HepG2 (cell line): ENCODE measurements around the gene MYO3B. TPM values are rescaled to one million over a fixed set of nuclear protein-coding genes. Genes with fewer than 3 reads are reported as not detected.
A peak's percentile ranks its signal among the peaks of the same experiment; 100 is the strongest.

Experiments used
- PAF1 ChIP-seq: IDR thresholded peaks from 2 replicates; pipeline ENCODE4 v1.6.1; 2016; ENCODE audit warnings: missing genetic modification reagents, missing compliant biosample characterization
- SAP130 ChIP-seq: IDR thresholded peaks from 2 replicates; pipeline ENCODE4 v1.6.1; 2016; ENCODE audit warnings: low read depth
- ZNF431 ChIP-seq: sonication (generic); formaldehyde crosslinking; IDR thresholded peaks from 2 replicates; pipeline ENCODE4 v1.9.0; 2022; ENCODE audit warnings: missing genetic modification reagents, low read depth, mild to moderate bottlenecking, borderline replicate concordance
- ZNF552 ChIP-seq: sonication (generic); formaldehyde crosslinking; IDR thresholded peaks from 2 replicates; pipeline ENCODE4 v1.9.0; 2022; ENCODE audit warnings: missing genetic modification reagents, mild to moderate bottlenecking, borderline replicate concordance
- ZNF607 ChIP-seq: sonication (generic); formaldehyde crosslinking; IDR thresholded peaks from 2 replicates; pipeline ENCODE4 v1.5.1; 2020; ENCODE audit warnings: missing genetic modification reagents, mild to moderate bottlenecking, borderline replicate concordance
- polyA plus RNA-seq, 8 experiments: library from polyadenylated mRNA; depleted of rRNA in 3 of 8; stranded (reverse) in 7 of 8; unstranded in 1 of 8; fragments of >200 nt; fragmentation: Illumina TruSeq in 4 of 8; extraction: Trizol in 4 of 8; gene quantifications; 2 replicates each; pipeline versions ENCODE4 v1.2.1 to v1.2.3, GENCODE V29; 2011 to 2016; ENCODE audit warnings: low read depth in 4 of 8, missing spikeins in 1 of 8, mixed read lengths in 1 of 8; ENCODE audit not compliant: insufficient read depth in 1 of 8
- total RNA-seq, 5 experiments: library from RNA; depleted of rRNA; stranded (reverse); fragments of >200 nt; fragmentation: Illumina TruSeq; extraction: Trizol; gene quantifications; 2 replicates each; pipeline ENCODE4 v1.2.3, GENCODE V29; 2016; ENCODE audit warnings: low read depth in 1 of 5
- TF ChIP-seq, protein P1 (sequence below): sonication (generic); formaldehyde crosslinking; IDR thresholded peaks from 2 replicates; pipeline ENCODE4 v1.9.0; 2021; ENCODE audit warnings: mild to moderate bottlenecking, missing genetic modification reagents
- TF ChIP-seq, protein P2 (sequence below): IDR thresholded peaks from 2 replicates; pipeline ENCODE4 v1.6.1; 2016
- TF ChIP-seq, protein P3 (sequence below): sonication (generic); formaldehyde crosslinking; conservative IDR thresholded peaks from 2 replicates; pipeline ENCODE4 v1.8.0; 2022; ENCODE audit warnings: missing genetic modification reagents
- TF ChIP-seq, protein P4 (sequence below): sonication (generic); formaldehyde crosslinking; IDR thresholded peaks from 2 replicates; pipeline ENCODE4 v1.4.0; 2020; ENCODE audit warnings: missing genetic modification reagents, borderline replicate concordance
- TF ChIP-seq, protein P5 (sequence below): IDR thresholded peaks from 2 replicates; pipeline ENCODE4 v1.6.1; 2016; ENCODE audit warnings: missing genetic modification reagents, missing compliant biosample characterization
- TF ChIP-seq, protein P6 (sequence below): sonication (generic); formaldehyde crosslinking; IDR thresholded peaks from 2 replicates; pipeline ENCODE4 v1.9.0; 2021; ENCODE audit warnings: missing genetic modification reagents, mild to moderate bottlenecking, borderline replicate concordance
- TF ChIP-seq, protein P7 (sequence below): sonication (generic); formaldehyde crosslinking; IDR thresholded peaks from 2 replicates; pipeline ENCODE4 v1.5.1; 2020; ENCODE audit warnings: missing genetic modification reagents, mild to moderate bottlenecking, borderline replicate concordance

MYO3B gene
- total and polyA plus RNA-seq, 2 of the 13 experiments (the other 11 are each of a cell fraction or from before 2014, with no cell fraction given), result 0.01 TPM; not detected in 1

DNA sequence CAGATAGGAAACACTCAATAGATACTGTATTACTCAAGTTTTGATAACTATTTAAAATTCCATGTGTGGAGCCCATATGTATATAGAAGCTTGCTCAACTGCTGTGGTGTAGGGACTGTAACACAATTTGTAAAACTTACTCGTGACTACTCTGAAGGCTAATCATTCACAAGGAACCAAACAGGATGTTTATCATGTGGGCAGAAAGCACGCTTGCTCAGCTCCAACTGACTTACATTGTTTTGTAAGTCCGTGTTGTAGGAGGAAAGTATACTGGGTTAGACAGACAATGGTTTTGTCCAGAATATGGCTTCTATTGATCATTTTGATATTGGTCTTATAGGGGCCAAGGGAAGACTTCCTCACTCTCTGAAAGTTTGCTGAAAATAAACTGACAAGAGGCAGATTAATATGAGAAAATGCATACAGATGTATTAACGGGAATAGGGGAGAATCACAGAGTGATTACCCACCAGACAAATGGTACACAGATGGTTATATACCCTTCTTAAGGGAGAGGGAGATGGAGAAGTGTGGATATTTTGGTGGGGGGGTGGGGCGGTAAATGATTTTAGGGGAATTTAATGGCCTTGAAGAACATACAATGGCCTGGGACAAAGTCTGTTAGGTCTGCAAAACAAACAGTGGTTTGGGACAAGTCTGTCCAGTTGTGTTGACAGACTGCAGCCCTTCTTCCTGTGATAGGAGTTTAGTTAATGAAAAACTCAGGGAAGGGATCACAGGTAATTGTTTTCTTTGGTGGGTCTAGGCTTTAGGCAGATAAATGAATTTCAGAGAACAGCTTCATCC is 277.9 kb downstream of the MYO3B start (continued):
- TF ChIP-seq, protein P1, sequence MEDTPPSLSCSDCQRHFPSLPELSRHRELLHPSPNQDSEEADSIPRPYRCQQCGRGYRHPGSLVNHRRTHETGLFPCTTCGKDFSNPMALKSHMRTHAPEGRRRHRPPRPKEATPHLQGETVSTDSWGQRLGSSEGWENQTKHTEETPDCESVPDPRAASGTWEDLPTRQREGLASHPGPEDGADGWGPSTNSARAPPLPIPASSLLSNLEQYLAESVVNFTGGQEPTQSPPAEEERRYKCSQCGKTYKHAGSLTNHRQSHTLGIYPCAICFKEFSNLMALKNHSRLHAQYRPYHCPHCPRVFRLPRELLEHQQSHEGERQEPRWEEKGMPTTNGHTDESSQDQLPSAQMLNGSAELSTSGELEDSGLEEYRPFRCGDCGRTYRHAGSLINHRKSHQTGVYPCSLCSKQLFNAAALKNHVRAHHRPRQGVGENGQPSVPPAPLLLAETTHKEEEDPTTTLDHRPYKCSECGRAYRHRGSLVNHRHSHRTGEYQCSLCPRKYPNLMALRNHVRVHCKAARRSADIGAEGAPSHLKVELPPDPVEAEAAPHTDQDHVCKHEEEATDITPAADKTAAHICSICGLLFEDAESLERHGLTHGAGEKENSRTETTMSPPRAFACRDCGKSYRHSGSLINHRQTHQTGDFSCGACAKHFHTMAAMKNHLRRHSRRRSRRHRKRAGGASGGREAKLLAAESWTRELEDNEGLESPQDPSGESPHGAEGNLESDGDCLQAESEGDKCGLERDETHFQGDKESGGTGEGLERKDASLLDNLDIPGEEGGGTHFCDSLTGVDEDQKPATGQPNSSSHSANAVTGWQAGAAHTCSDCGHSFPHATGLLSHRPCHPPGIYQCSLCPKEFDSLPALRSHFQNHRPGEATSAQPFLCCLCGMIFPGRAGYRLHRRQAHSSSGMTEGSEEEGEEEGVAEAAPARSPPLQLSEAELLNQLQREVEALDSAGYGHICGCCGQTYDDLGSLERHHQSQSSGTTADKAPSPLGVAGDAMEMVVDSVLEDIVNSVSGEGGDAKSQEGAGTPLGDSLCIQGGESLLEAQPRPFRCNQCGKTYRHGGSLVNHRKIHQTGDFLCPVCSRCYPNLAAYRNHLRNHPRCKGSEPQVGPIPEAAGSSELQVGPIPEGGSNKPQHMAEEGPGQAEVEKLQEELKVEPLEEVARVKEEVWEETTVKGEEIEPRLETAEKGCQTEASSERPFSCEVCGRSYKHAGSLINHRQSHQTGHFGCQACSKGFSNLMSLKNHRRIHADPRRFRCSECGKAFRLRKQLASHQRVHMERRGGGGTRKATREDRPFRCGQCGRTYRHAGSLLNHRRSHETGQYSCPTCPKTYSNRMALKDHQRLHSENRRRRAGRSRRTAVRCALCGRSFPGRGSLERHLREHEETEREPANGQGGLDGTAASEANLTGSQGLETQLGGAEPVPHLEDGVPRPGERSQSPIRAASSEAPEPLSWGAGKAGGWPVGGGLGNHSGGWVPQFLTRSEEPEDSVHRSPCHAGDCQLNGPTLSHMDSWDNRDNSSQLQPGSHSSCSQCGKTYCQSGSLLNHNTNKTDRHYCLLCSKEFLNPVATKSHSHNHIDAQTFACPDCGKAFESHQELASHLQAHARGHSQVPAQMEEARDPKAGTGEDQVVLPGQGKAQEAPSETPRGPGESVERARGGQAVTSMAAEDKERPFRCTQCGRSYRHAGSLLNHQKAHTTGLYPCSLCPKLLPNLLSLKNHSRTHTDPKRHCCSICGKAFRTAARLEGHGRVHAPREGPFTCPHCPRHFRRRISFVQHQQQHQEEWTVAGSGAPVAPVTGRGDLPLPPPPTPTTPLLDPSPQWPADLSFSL (CRISPR knock-in tag), result 0 out of 2 replicates have a peak, but pooled peaks have one; percentile 24
- TF ChIP-seq, protein P2, sequence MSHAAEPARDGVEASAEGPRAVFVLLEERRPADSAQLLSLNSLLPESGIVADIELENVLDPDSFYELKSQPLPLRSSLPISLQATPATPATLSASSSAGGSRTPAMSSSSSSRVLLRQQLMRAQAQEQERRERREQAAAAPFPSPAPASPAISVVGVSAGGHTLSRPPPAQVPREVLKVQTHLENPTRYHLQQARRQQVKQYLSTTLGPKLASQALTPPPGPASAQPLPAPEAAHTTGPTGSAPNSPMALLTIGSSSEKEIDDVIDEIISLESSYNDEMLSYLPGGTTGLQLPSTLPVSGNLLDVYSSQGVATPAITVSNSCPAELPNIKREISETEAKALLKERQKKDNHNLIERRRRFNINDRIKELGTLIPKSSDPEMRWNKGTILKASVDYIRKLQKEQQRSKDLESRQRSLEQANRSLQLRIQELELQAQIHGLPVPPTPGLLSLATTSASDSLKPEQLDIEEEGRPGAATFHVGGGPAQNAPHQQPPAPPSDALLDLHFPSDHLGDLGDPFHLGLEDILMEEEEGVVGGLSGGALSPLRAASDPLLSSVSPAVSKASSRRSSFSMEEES, result peak; percentile 100
- TF ChIP-seq, protein P3, sequence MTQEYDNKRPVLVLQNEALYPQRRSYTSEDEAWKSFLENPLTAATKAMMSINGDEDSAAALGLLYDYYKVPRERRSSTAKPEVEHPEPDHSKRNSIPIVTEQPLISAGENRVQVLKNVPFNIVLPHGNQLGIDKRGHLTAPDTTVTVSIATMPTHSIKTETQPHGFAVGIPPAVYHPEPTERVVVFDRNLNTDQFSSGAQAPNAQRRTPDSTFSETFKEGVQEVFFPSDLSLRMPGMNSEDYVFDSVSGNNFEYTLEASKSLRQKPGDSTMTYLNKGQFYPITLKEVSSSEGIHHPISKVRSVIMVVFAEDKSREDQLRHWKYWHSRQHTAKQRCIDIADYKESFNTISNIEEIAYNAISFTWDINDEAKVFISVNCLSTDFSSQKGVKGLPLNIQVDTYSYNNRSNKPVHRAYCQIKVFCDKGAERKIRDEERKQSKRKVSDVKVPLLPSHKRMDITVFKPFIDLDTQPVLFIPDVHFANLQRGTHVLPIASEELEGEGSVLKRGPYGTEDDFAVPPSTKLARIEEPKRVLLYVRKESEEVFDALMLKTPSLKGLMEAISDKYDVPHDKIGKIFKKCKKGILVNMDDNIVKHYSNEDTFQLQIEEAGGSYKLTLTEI, result no peak
- TF ChIP-seq ZNF431 (CRISPR knock-in tag) (peak; percentile 28; the same call in 1 of the 2 replicates), ZNF607 (CRISPR knock-in tag) (peak; percentile 75; the same call in 1 of the 2 replicates), PAF1 (CRISPR knock-in tag) (no peak), ZNF552 (CRISPR knock-in tag) (no peak), SAP130 (CRISPR knock-in tag) (peak; percentile 67)
- TF ChIP-seq, protein P4, sequence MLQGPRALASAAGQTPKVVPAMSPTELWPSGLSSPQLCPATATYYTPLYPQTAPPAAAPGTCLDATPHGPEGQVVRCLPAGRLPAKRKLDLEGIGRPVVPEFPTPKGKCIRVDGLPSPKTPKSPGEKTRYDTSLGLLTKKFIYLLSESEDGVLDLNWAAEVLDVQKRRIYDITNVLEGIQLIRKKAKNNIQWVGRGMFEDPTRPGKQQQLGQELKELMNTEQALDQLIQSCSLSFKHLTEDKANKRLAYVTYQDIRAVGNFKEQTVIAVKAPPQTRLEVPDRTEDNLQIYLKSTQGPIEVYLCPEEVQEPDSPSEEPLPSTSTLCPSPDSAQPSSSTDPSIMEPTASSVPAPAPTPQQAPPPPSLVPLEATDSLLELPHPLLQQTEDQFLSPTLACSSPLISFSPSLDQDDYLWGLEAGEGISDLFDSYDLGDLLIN (CRISPR knock-in tag), result no peak
- TF ChIP-seq, protein P5, sequence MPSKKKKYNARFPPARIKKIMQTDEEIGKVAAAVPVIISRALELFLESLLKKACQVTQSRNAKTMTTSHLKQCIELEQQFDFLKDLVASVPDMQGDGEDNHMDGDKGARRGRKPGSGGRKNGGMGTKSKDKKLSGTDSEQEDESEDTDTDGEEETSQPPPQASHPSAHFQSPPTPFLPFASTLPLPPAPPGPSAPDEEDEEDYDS (CRISPR knock-in tag), result peak; percentile 75
- TF ChIP-seq, protein P6, sequence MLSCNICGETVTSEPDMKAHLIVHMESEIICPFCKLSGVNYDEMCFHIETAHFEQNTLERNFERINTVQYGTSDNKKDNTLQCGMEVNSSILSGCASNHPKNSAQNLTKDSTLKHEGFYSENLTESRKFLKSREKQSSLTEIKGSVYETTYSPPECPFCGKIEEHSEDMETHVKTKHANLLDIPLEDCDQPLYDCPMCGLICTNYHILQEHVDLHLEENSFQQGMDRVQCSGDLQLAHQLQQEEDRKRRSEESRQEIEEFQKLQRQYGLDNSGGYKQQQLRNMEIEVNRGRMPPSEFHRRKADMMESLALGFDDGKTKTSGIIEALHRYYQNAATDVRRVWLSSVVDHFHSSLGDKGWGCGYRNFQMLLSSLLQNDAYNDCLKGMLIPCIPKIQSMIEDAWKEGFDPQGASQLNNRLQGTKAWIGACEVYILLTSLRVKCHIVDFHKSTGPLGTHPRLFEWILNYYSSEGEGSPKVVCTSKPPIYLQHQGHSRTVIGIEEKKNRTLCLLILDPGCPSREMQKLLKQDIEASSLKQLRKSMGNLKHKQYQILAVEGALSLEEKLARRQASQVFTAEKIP, result no peak
- TF ChIP-seq, protein P7, sequence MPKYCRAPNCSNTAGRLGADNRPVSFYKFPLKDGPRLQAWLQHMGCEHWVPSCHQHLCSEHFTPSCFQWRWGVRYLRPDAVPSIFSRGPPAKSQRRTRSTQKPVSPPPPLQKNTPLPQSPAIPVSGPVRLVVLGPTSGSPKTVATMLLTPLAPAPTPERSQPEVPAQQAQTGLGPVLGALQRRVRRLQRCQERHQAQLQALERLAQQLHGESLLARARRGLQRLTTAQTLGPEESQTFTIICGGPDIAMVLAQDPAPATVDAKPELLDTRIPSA, result no peak
